ENCODE measurements around the gene RBM43.

RBM43 gene

DNA sequence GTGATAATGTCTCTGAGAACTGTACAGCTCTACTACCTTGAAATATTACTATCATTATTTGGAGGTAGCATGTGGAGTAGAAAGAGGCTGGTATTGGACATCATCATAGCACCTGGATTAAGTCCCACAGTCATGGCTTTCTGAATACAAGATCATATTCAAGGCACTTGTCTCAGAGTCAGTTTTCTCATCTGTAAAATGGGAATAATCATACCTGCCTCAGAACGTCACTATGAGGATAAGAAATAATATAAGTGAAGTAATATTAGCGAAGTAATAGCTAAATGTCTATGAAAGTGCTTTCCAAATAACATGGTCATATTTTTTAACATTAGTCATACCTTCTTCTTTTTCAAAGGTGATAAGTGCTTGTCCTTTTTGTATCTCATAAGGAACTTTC is 16.8 kb upstream of the RBM43 start:
- TF ChIP-seq FOXP2 (optimal IDR thresholded peaks at IDR 0.05; ENCODE audit: borderline replicate concordance, extremely low read depth, extremely low read length, insufficient read depth) (no peak), SIN3A (IDR thresholded peaks at IDR 0.05; ENCODE audit: borderline replicate concordance, insufficient read depth, low read length) (no peak), TAF1 (IDR thresholded peaks at IDR 0.05; ENCODE audit: borderline replicate concordance, insufficient read depth, low read length) (no peak), POLR2AphosphoS5 (IDR thresholded peaks at IDR 0.05; ENCODE audit: low read depth, low read length) (no peak)
- TF ChIP-seq, protein P1, sequence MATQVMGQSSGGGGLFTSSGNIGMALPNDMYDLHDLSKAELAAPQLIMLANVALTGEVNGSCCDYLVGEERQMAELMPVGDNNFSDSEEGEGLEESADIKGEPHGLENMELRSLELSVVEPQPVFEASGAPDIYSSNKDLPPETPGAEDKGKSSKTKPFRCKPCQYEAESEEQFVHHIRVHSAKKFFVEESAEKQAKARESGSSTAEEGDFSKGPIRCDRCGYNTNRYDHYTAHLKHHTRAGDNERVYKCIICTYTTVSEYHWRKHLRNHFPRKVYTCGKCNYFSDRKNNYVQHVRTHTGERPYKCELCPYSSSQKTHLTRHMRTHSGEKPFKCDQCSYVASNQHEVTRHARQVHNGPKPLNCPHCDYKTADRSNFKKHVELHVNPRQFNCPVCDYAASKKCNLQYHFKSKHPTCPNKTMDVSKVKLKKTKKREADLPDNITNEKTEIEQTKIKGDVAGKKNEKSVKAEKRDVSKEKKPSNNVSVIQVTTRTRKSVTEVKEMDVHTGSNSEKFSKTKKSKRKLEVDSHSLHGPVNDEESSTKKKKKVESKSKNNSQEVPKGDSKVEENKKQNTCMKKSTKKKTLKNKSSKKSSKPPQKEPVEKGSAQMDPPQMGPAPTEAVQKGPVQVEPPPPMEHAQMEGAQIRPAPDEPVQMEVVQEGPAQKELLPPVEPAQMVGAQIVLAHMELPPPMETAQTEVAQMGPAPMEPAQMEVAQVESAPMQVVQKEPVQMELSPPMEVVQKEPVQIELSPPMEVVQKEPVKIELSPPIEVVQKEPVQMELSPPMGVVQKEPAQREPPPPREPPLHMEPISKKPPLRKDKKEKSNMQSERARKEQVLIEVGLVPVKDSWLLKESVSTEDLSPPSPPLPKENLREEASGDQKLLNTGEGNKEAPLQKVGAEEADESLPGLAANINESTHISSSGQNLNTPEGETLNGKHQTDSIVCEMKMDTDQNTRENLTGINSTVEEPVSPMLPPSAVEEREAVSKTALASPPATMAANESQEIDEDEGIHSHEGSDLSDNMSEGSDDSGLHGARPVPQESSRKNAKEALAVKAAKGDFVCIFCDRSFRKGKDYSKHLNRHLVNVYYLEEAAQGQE (IDR thresholded peaks at IDR 0.05; ENCODE audit: insufficient read depth in 1 of 2, low read depth in 2 of 2, low read length in 2 of 2) = no peak

DNA sequence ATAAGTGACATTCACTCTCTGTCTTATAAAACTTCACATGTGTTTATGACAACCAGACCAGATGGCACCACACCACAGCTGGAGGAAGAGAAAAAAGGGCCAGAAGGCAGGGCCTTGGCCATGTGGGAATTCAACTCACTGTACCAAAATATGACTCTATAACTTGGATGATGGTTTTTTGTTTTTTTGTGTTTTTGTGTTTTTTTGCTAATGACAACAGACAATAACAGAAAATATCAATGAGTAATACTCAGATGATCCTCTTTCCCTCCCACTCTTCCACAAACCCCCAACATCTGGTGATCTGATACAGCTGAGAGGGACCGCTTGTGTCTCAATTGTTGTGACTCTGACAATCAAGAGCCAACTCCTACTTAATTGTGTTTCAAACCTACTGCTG is 15.4 kb upstream of the RBM43 start:
- TF ChIP-seq, protein P1 (IDR thresholded peaks at IDR 0.05; ENCODE audit: insufficient read depth in 1 of 2, low read depth in 2 of 2, low read length in 2 of 2) = no peak
- TF ChIP-seq SIN3A (IDR thresholded peaks at IDR 0.05; ENCODE audit: borderline replicate concordance, insufficient read depth, low read length) (no peak), FOXP2 (optimal IDR thresholded peaks at IDR 0.05; ENCODE audit: borderline replicate concordance, extremely low read depth, extremely low read length, insufficient read depth) (no peak), POLR2AphosphoS5 (IDR thresholded peaks at IDR 0.05; ENCODE audit: low read depth, low read length) (no peak), TAF1 (IDR thresholded peaks at IDR 0.05; ENCODE audit: borderline replicate concordance, insufficient read depth, low read length) (no peak)

DNA sequence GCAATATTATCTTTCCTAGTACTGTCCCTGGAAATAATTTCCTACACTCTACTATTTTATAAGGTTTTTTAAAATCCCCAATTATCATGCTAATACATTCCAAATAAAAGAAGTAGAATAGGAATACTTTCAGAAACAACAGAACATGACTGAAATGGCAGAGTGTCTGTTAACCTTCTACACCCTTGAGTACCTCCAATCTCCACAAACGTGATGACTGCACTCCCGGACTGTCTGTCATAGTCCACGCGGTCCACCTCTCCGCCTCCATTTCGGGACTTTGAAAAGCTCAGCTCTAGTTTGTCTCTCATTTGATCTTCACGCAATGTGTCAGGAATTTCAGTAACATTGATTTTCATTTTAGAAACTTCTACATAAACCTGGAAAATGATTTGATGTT is 13.6 kb upstream of the RBM43 start:
- TF ChIP-seq, protein P1 (IDR thresholded peaks at IDR 0.05; ENCODE audit: insufficient read depth in 1 of 2, low read depth in 2 of 2, low read length in 2 of 2) = no peak
- no peak for TF ChIP-seq FOXP2 (optimal IDR thresholded peaks at IDR 0.05; ENCODE audit: borderline replicate concordance, extremely low read depth, extremely low read length, insufficient read depth)
- no peak for TF ChIP-seq POLR2AphosphoS5 (IDR thresholded peaks at IDR 0.05; ENCODE audit: low read depth, low read length)
- TF ChIP-seq SIN3A (IDR thresholded peaks at IDR 0.05; ENCODE audit: borderline replicate concordance, insufficient read depth, low read length) = no peak
- TF ChIP-seq TAF1 (IDR thresholded peaks at IDR 0.05; ENCODE audit: borderline replicate concordance, insufficient read depth, low read length) = no peak

DNA sequence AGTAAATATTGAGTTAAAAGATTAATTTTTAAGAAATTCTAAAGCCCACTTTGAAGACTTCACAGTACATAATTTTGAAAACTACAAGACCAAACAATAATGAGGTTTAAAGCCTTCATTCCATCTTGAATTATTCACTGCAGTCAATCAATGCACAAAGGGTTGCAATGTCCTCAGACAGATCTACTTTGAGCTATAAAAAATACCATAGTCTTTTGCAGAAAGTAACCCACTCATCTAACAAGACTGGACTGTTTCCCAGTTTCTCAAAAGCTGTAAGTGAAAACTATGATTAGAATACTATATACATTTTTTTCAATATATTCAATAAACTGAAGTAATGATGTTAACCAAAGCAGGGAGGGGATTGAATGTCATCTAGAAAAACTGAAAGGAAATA is 10.2 kb upstream of the RBM43 start:
- TF ChIP-seq FOXP2 (optimal IDR thresholded peaks at IDR 0.05; ENCODE audit: borderline replicate concordance, extremely low read depth, extremely low read length, insufficient read depth) = no peak
- TF ChIP-seq, protein P1 (IDR thresholded peaks at IDR 0.05; ENCODE audit: insufficient read depth in 1 of 2, low read depth in 2 of 2, low read length in 2 of 2) = no peak
- no peak for TF ChIP-seq POLR2AphosphoS5 (IDR thresholded peaks at IDR 0.05; ENCODE audit: low read depth, low read length)
- TF ChIP-seq TAF1 (IDR thresholded peaks at IDR 0.05; ENCODE audit: borderline replicate concordance, insufficient read depth, low read length) = no peak
- no peak for TF ChIP-seq SIN3A (IDR thresholded peaks at IDR 0.05; ENCODE audit: borderline replicate concordance, insufficient read depth, low read length)
